PFSK-1 (cell line): ENCODE data around the gene CRIP2.

Experiments used
- FOXP2 ChIP-seq: optimal IDR thresholded peaks from 2 replicates; pipeline ENCODE3; 2011; ENCODE audit warnings: borderline replicate concordance, control low read depth, inconsistent platforms; ENCODE audit not compliant: insufficient read depth; ENCODE audit errors: extremely low read length, extremely low read depth
- POLR2AphosphoS5 ChIP-seq: IDR thresholded peaks from 2 replicates; pipeline ENCODE4 v1.6.1; 2012; ENCODE audit warnings: low read depth, mild to moderate bottlenecking, control low read depth, low read length, moderate library complexity
- REST ChIP-seq, 2 experiments: IDR thresholded peaks; 2 replicates each; pipeline versions ENCODE4 v1.6.1 to v1.8.0; 2011 to 2012; ENCODE audit warnings: low read depth in 2 of 2, low read length in 2 of 2, control low read depth in 1 of 2, inconsistent platforms in 1 of 2, mild to moderate bottlenecking in 1 of 2, moderate library complexity in 1 of 2; ENCODE audit not compliant: insufficient read depth in 1 of 2
- SIN3A ChIP-seq: IDR thresholded peaks from 2 replicates; pipeline ENCODE4 v1.6.1; 2012; ENCODE audit warnings: mild to moderate bottlenecking, low read length, moderate library complexity, borderline replicate concordance; ENCODE audit not compliant: insufficient read depth
- TAF1 ChIP-seq: IDR thresholded peaks from 2 replicates; pipeline ENCODE4 v1.6.1; 2012; ENCODE audit warnings: low read length, control low read depth, borderline replicate concordance; ENCODE audit not compliant: insufficient read depth

Gene CRIP2

GRCh38 chr14:105486163-105486973 is 11.7 kb downstream of the CRIP2 start, which contains the start of gene CRIP1:
TSS of gene CRIP1 (plus strand) at chr14:105486886. CDS start at chr14:105487260, 374 bp downstream.
- TF ChIP-seq SIN3A = no peak
- no peak for TF ChIP-seq POLR2AphosphoS5
- TF ChIP-seq TAF1 = no peak
- TF ChIP-seq FOXP2 = no peak
- TF ChIP-seq REST (IDR thresholded peaks at IDR 0.05; ENCODE audit: insufficient read depth in 1 of 2, low read depth in 2 of 2, low read length in 2 of 2) = no peak

GRCh38 chr14:105486974-105487448 is 12.4 kb downstream of the CRIP2 start:
- TF ChIP-seq POLR2AphosphoS5 = no peak
- TF ChIP-seq TAF1 = no peak
- TF ChIP-seq FOXP2 = no peak
- TF ChIP-seq SIN3A = no peak

- no peak for TF ChIP-seq FOXP2
- TF ChIP-seq REST (IDR thresholded peaks at IDR 0.05; ENCODE audit: insufficient read depth in 1 of 2, low read depth in 2 of 2, low read length in 2 of 2) = no peak
- TF ChIP-seq SIN3A = no peak
- TF ChIP-seq POLR2AphosphoS5 = no peak
- no peak for TF ChIP-seq TAF1
Observed at GRCh38 chr14:105487449-105487985, 12.9 kb downstream of the CRIP2 start.

GRCh38 chr14:105487986-105488777 is 13.6 kb downstream of the CRIP2 start:
- no peak for TF ChIP-seq SIN3A
- TF ChIP-seq FOXP2 = no peak
- no peak for TF ChIP-seq TAF1
- no peak for TF ChIP-seq POLR2AphosphoS5
- TF ChIP-seq REST (IDR thresholded peaks at IDR 0.05; ENCODE audit: insufficient read depth in 1 of 2, low read depth in 2 of 2, low read length in 2 of 2) = no peak

GRCh38 chr14:105488781-105489541 is 14.3 kb downstream of the CRIP2 start:
- no peak for TF ChIP-seq TAF1
- no peak for TF ChIP-seq FOXP2
- no peak for TF ChIP-seq SIN3A
- TF ChIP-seq REST (IDR thresholded peaks at IDR 0.05; ENCODE audit: insufficient read depth in 1 of 2, low read depth in 2 of 2, low read length in 2 of 2) = no peak
